Choroid plexus epithelial cell (primary cell): ENCODE results near the gene RAB7A.

Experiments
- DNase-seq: peaks from one replicate; pipeline ENCODE4 v3.0.0-alpha.2; 2010; ENCODE audit warnings: low read depth
- H3K4me3 ChIP-seq: 2 replicates; pipeline ENCODE4 v1.5.1; 2011; ENCODE audit warnings: low read depth, mild to moderate bottlenecking, control low read depth, low read length, moderate library complexity
- CTCF ChIP-seq: conservative IDR thresholded peaks from 2 replicates; pipeline ENCODE4 v1.5.1; 2011; ENCODE audit warnings: low read depth, mild to moderate bottlenecking, control low read depth, inconsistent platforms, low read length, moderate library complexity

The RAB7A gene

GRCh38 chr3:128813097-128813496, 87.1 kb downstream of the RAB7A start:
- DNase-seq: no peak
- no peak overlapping the region for H3K4me3 ChIP-seq
- TF ChIP-seq CTCF: no peak

DNA sequence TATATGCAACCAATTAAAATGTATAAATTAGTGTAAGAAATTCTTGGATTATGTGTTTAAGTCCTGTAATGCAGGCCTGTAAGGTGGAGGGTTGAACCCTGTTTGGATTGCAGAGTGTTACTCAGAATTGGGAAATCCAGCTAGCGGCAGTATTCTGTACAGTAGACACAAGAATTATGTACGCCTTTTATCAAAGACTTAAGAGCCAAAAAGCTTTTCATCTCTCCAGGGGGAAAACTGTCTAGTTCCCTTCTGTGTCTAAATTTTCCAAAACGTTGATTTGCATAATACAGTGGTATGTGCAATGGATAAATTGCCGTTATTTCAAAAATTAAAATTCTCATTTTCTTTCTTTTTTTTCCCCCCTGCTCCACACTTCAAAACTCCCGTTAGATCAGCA, 88.1 kb downstream of the RAB7A start:
- TF ChIP-seq CTCF: no peak
- DNase-seq: no peak

DNA sequence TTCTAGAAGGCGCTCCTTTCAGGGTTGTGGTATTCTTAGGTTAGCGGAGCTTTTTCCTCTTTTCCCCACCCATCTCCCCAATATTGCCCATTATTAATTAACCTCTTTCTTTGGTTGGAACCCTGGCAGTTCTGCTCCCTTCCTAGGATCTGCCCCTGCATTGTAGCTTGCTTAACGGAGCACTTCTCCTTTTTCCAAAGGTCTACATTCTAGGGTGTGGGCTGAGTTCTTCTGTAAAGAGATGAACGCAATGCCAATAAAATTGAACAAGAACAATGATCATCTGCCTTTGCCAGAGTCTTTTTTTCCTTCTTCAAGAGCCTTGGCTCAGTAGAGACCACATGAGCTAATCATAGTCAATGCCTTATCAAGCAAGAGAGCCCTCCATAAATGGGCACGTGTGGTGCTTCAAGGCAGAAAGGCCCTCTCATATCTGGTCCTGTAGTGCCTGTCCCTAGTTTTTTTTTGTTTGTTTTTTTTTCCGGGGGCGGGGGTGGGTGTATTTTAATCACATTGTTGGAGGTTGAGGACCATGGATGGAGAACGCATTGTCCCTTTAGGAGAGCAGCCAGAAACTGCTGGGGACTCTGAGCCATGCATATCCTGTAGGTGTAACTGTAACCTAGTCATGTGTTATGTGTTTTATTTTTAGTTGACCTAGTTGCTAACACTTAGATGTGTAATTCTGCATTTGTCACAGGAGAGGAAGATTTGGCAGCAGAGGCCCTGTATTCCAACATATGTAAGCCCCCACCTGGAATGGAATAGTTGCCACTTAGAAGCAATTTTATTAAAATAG, 88.7 kb downstream of the RAB7A start:
- TF ChIP-seq CTCF: no peak
- no peak for DNase-seq
- H3K4me3 ChIP-seq: no peak overlapping the region

More for the DNA sequence above, 88.1 kb downstream of the RAB7A start:
- no peak overlapping the region for H3K4me3 ChIP-seq

DNA sequence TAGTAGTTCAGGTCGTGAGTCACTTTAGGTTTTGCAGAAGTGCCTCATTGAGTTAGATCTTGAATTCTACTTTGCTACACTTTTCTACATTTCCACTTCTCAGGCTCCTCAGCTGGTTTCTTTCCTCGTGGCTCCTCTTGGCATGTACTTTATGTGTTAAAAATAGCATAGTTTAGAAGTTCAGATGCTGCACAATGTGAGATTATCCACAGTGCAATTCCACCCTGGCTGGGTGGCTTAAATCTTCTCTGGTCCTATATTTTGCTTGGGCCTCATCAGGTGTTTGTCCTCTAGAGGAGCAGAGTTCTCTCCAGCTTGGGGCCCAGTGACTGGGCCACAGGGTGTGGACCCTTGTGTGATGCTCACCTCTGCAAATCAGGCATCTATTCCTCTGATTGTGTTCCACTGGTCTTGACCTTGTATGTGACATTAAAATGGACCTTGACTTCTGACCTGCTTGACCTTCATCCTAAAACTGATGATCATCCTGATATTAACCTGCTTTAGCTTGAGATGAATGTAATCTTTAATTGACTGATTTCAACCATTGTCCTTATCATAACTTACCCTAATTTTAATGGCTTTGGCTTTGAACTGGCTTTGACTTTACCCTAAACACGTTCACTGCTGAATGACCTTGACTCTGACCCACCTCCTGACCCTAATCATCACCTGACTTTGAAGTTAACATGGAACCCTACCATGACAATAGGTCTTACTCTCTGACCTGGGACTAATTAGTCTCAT, 89.5 kb downstream of the RAB7A start:
- no peak overlapping the region for H3K4me3 ChIP-seq
- no peak for TF ChIP-seq CTCF

GRCh38 chr3:128818186-128818787, 92.3 kb downstream of the RAB7A start:
- no peak for TF ChIP-seq CTCF

More for the DNA sequence above, 89.5 kb downstream of the RAB7A start:
- DNase-seq: no peak

DNA sequence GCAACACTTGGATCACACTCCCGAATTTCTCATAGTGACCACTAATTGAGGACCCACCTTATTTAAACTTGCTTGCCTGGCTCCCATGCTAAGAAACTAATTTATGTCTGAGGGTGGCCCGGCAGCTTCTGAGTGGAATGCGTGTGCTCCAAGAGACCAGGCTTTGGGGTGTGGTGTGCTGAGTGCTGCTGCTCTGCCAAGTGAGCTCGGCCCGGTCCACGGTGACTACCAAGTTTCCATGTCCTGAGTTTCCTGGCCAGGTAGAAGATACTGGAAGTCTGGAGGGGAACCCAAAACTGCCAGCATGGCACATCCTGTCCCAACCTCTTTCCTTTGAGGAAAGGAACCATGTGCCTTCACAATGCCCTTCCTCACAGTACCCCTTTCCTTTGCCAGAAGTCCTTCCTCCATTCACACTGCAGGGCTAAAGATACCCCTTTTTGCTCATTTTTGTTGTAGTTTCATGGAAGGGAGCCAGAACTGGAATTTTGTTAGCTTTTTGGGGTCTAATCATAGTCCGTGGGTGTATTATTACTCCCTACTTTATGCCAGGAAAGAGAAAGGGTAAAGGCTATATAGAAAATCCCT, 94.4 kb downstream of the RAB7A start:
- no peak for TF ChIP-seq CTCF
- DNase-seq: no peak

More at GRCh38 chr3:128818186-128818787, 92.3 kb downstream of the RAB7A start:
- no peak for DNase-seq
- H3K4me3 ChIP-seq: no peak overlapping the region

More for the DNA sequence above, 94.4 kb downstream of the RAB7A start:
- H3K4me3 ChIP-seq: no peak overlapping the region
